Fibroblast of lung (primary cell): ENCODE results near the gene PECR. TPM values are rescaled to one million over a fixed set of nuclear protein-coding genes. Genes with fewer than 3 reads are reported as not detected.

ENCODE experiments used
- DNase-seq, 2 donors: peaks; one replicate each; pipeline versions ENCODE4 v3.0.0 to v3.0.0-alpha.2; 2010; ENCODE audit warnings: low read depth in 2 of 2
- H2AFZ ChIP-seq: 2 replicates; pipeline ENCODE4 v1.5.1; 2012; ENCODE audit warnings: low read length, control low read depth, inconsistent platforms
- H3K27ac ChIP-seq: 2 replicates; pipeline ENCODE4 v1.5.1; 2011; ENCODE audit warnings: low read length, control low read depth; ENCODE audit not compliant: insufficient read depth
- H3K27me3 ChIP-seq: 2 replicates; pipeline ENCODE4 v1.5.1; 2011; ENCODE audit warnings: mild to moderate bottlenecking, low read length; ENCODE audit not compliant: control insufficient read depth, insufficient read depth
- H3K36me3 ChIP-seq: 2 replicates; pipeline ENCODE4 v1.5.1; 2011; ENCODE audit warnings: low read length; ENCODE audit not compliant: control insufficient read depth, insufficient read depth
- H3K4me1 ChIP-seq: 2 replicates; pipeline ENCODE4 v1.5.1; 2011; ENCODE audit warnings: low read length; ENCODE audit not compliant: control insufficient read depth, insufficient read depth; ENCODE audit errors: extremely low read depth
- H3K4me2 ChIP-seq: 2 replicates; pipeline ENCODE4 v1.5.1; 2011; ENCODE audit warnings: low read length, control low read depth; ENCODE audit not compliant: insufficient read depth; ENCODE audit errors: extremely low read depth
- H3K4me3 ChIP-seq, 4 experiments: fragments of 200-600 bp in 1 of 4; sonication (generic) in 1 of 4; replicated peaks in 1 of 4; 2 replicates each; pipeline ENCODE4 v1.5.1; 2011 to 2016; ENCODE audit warnings: low read length in 4 of 4, low read depth in 3 of 4, mild to moderate bottlenecking in 3 of 4, control low read depth in 2 of 4, inconsistent platforms in 1 of 4, mixed read lengths in 1 of 4; ENCODE audit not compliant: insufficient read depth in 1 of 4; ENCODE audit errors: control extremely low read depth in 1 of 4
- H3K79me2 ChIP-seq: 2 replicates; pipeline ENCODE4 v1.5.1; 2012; ENCODE audit warnings: mild to moderate bottlenecking, low read length, inconsistent platforms; ENCODE audit not compliant: control insufficient read depth, insufficient read depth
- H3K9ac ChIP-seq: 2 replicates; pipeline ENCODE4 v1.5.1; 2011; ENCODE audit warnings: mild to moderate bottlenecking, low read length, control low read depth; ENCODE audit not compliant: insufficient read depth
- H3K9me3 ChIP-seq: 2 replicates; pipeline ENCODE4 v1.5.1; 2012; ENCODE audit warnings: low read depth, low read length; ENCODE audit not compliant: control insufficient read depth, insufficient read depth
- H4K20me1 ChIP-seq: 2 replicates; pipeline ENCODE4 v1.5.1; 2011; ENCODE audit warnings: low read length; ENCODE audit not compliant: control insufficient read depth, insufficient read depth; ENCODE audit errors: extremely low read depth
- CTCF ChIP-seq, 2 donors: IDR thresholded peaks in 1 of 2; conservative IDR thresholded peaks in 1 of 2; 1 replicate in 1 of 2; 2 replicates in 1 of 2; pipeline ENCODE4 v1.5.1; 2011 to 2012; ENCODE audit warnings: low read length in 2 of 2, control low read depth in 1 of 2, inconsistent platforms in 1 of 2, low read depth in 1 of 2, mild to moderate bottlenecking in 1 of 2
- EZH2 ChIP-seq: IDR thresholded peaks from 2 replicates; pipeline ENCODE4 v1.5.1; 2012; ENCODE audit warnings: low read length, control low read depth, mild to moderate bottlenecking; ENCODE audit errors: missing control alignments
- polyA plus RNA-seq, 2 donors: library from polyadenylated mRNA; depleted of rRNA in 1 of 2; stranded (reverse) in 1 of 2; unstranded in 1 of 2; fragments of >200 nt; gene quantifications; 2 replicates each; pipeline ENCODE4 v1.2.1, GENCODE V29; 2011 to 2012; ENCODE audit warnings: missing spikeins in 1 of 2
- total RNA-seq: library from RNA; depleted of rRNA; stranded (reverse); fragments of >200 nt; gene quantifications from 2 replicates; pipeline ENCODE4 v1.2.1, GENCODE V29; 2014

PECR gene
- total and polyA plus RNA-seq, 2 donors (not counting 1 experiment from before 2014, with no cell fraction given): 11.7 to 19.3 TPM

- Histone ChIP-seq H3K4me1 (peaks cover 2% of the 10 kb centered on the region), H3K9ac (no peak overlapping the region), H3K4me2 (peak overlapping the region; percentile 89), H3K27me3 (no peaks in the 10 kb centered on the region), H3K79me2 (no peaks in the 10 kb centered on the region), H4K20me1 (no peaks in the 10 kb centered on the region), H3K9me3 (no peaks in the 10 kb centered on the region), H3K27ac (no peak overlapping the region), H2AFZ (no peak overlapping the region), H3K4me3 (peak overlapping the region in 2 of 4 experiments; percentile 58 to 79), H3K36me3 (no peaks in the 10 kb centered on the region)
- TF ChIP-seq CTCF (conservative IDR thresholded peaks at IDR 0.05 in 1 of 2, IDR thresholded peaks at IDR 0.05 in 1 of 2; ENCODE audit: low read depth in 1 of 2, low read length in 2 of 2) (no peak), EZH2 (no peak)
- no peak for DNase-seq
Measured at GRCh38 chr2:216014006-216014405, 67.6 kb downstream of the PECR start.

DNA sequence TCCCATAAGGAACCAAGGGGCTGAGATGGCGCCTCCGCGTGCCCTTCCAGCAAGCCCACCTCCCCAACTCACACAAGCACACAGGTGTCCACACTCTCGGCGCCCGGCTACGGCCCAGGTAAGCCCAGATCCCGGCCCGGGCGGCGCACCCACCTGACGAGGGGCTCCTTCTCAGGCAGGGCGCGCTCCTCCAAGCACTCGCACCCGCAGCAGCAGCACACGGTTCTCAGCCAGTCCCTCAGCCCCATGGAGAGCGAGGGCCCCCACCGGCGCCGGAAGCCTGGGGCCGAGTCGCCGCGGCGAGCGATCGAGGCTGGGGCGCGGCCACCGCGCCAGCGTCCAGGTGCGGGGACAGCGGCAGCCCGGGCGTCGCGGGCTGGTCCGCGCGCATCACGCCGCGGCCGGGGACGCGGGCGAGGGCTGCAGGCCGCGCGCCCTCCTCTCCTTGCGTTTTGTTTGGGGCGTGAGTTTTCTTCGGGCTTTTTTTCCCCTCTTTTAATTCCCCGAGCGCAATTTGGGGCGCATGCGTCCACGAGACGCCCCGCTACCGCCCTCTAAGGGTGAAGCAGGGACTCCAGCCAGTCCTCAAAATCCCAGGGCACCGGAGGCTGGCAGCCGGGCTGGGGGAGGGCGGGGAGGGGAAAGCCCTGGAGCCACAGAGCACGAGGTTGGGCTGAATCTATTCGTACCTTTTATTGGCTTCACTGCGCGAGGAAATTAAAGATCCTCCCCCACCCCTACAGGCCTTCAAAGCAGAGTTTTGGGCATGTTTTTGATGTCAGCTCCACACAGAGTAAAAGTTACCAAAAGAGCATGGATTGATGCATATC is 68.3 kb downstream of the PECR start, which contains the start of gene MREG:
Gene MREG (minus strand): TSS at position 472 of the 830 bp plus-strand sequence. CDS start 224 bp downstream, at position 248.
- Histone ChIP-seq H3K36me3 (no peaks in the 10 kb centered on the region), H3K4me2 (peak within 1 kb of the TSS; percentile 94), H3K27ac (no peak within 1 kb of the TSS), H3K79me2 (no peaks in the 10 kb centered on the region), H3K9ac (peak within 1 kb of the TSS; percentile 61), H2AFZ (peak within 1 kb of the TSS; percentile 89), H4K20me1 (no peaks in the 10 kb centered on the region), H3K4me3 (peak within 1 kb of the TSS; percentile 61 to 79 (median 76)), H3K9me3 (no peaks in the 10 kb centered on the region), H3K27me3 (no peaks in the 10 kb centered on the region), H3K4me1 (peaks cover 2% of the 10 kb centered on the region)
- TF ChIP-seq CTCF (conservative IDR thresholded peaks at IDR 0.05 in 1 of 2, IDR thresholded peaks at IDR 0.05 in 1 of 2; ENCODE audit: low read depth in 1 of 2, low read length in 2 of 2) (peak; percentile 71 to 73), EZH2 (no peak)
- DNase-seq: peak; percentile 50 to 69

- H2AFZ ChIP-seq: peak overlapping the region; percentile 89
- peak overlapping the region; percentile 94 for H3K4me2 ChIP-seq
- H3K4me1 ChIP-seq: peaks cover 2% of the 10 kb centered on the region
- no peaks in the 10 kb centered on the region for H3K79me2 ChIP-seq
- TF ChIP-seq CTCF (conservative IDR thresholded peaks at IDR 0.05 in 1 of 2, IDR thresholded peaks at IDR 0.05 in 1 of 2; ENCODE audit: low read depth in 1 of 2, low read length in 2 of 2) (no peak), EZH2 (no peak)
- H4K20me1 ChIP-seq: no peaks in the 10 kb centered on the region
- peak overlapping the region; percentile 61 to 79 (median 76) for H3K4me3 ChIP-seq
- no peak for DNase-seq
- no peak overlapping the region for H3K27ac ChIP-seq
- H3K27me3 ChIP-seq: no peaks in the 10 kb centered on the region
- H3K36me3 ChIP-seq: no peaks in the 10 kb centered on the region
- peak overlapping the region; percentile 61 for H3K9ac ChIP-seq
- no peaks in the 10 kb centered on the region for H3K9me3 ChIP-seq
Measured at GRCh38 chr2:216012830-216013079, 68.9 kb downstream of the PECR start.
